Neural progenitor cell (in vitro differentiated cells): ENCODE results near the gene NTRK3. TPM values are rescaled to one million over a fixed set of nuclear protein-coding genes. Genes with fewer than 3 reads are reported as not detected.
A peak's percentile ranks its signal among the peaks of the same experiment; 100 is the strongest.

Experiments
- DNase-seq: peaks from one replicate; pipeline ENCODE4 v3.0.0-alpha.2; 2016; ENCODE audit warnings: low spot score
- H2AFZ ChIP-seq: fragments of 200-600 bp; sonication (generic); replicated peaks from 2 replicates; pipeline ENCODE4 v1.6.1; 2016; ENCODE audit warnings: antibody characterized with exemption
- H3F3A ChIP-seq: fragments of 200-600 bp; sonication (generic); 2 replicates; pipeline ENCODE4 v1.6.1; 2016; ENCODE audit warnings: antibody characterized with exemption, low read depth
- H3K27ac ChIP-seq: fragments of 200-600 bp; sonication (generic); 2 replicates; pipeline ENCODE4 v1.5.1; 2016; ENCODE audit warnings: mild to moderate bottlenecking
- H3K27me3 ChIP-seq: fragments of 200-600 bp; sonication (generic); 2 replicates; pipeline ENCODE4 v1.6.1; 2016; ENCODE audit warnings: mild to moderate bottlenecking, moderate library complexity
- H3K36me3 ChIP-seq: fragments of 200-600 bp; sonication (generic); 2 replicates; pipeline ENCODE4 v1.5.1; 2016
- H3K4me1 ChIP-seq: fragments of 200-600 bp; sonication (generic); 2 replicates; pipeline ENCODE4 v1.6.1; 2016; ENCODE audit warnings: mixed run types
- H3K4me2 ChIP-seq: fragments of 200-600 bp; sonication (generic); 2 replicates; pipeline ENCODE4 v1.6.1; 2016
- H3K4me3 ChIP-seq: fragments of 200-600 bp; sonication (generic); 2 replicates; pipeline ENCODE4 v1.5.1; 2016
- H3K79me2 ChIP-seq: fragments of 200-600 bp; sonication (generic); 2 replicates; pipeline ENCODE4 v1.6.1; 2016; ENCODE audit warnings: low read depth
- H3K9ac ChIP-seq: fragments of 200-600 bp; sonication (generic); 2 replicates; pipeline ENCODE4 v1.6.1; 2016
- H3K9me3 ChIP-seq: fragments of 200-600 bp; sonication (generic); 2 replicates; pipeline ENCODE4 v1.5.1; 2016; ENCODE audit warnings: low read depth
- H4K20me1 ChIP-seq: fragments of 200-600 bp; sonication (generic); 2 replicates; pipeline ENCODE4 v1.6.1; 2016; ENCODE audit warnings: low read depth
- H3K27ac Mint-ChIP-seq: 3 replicates; pipeline ENCODE4 v1.8.0; 2021; ENCODE audit warnings: mixed read lengths
- H3K27me3 Mint-ChIP-seq: 2 replicates; pipeline ENCODE4 v1.8.0; 2022; ENCODE audit warnings: low read depth, mild to moderate bottlenecking, inconsistent platforms, moderate library complexity, mixed read lengths; ENCODE audit not compliant: insufficient read depth
- H3K36me3 Mint-ChIP-seq: 3 replicates; pipeline ENCODE4 v1.8.0; 2021; ENCODE audit warnings: mixed read lengths
- H3K4me1 Mint-ChIP-seq: 3 replicates; pipeline ENCODE4 v1.8.0; 2021; ENCODE audit warnings: mixed read lengths
- H3K4me3 Mint-ChIP-seq: 3 replicates; pipeline ENCODE4 v1.8.0; 2021; ENCODE audit warnings: mild to moderate bottlenecking, moderate library complexity, mixed read lengths
- H3K9me3 Mint-ChIP-seq: 3 replicates; pipeline ENCODE4 v1.8.0; 2020; ENCODE audit warnings: mixed read lengths
- EZH2 ChIP-seq: fragments of 200-600 bp; sonication (generic); IDR thresholded peaks from 2 replicates; pipeline ENCODE4 v1.6.1; 2017; ENCODE audit warnings: antibody characterized with exemption, mild to moderate bottlenecking, moderate library complexity
- EZH2phosphoT487 ChIP-seq: fragments of 200-600 bp; sonication (generic); IDR thresholded peaks from 2 replicates; pipeline ENCODE4 v1.6.1; 2017; ENCODE audit warnings: antibody characterized with exemption
- total RNA-seq: library from RNA; depleted of rRNA; stranded (reverse); fragments of >200 nt; gene quantifications from 2 replicates; pipeline ENCODE4 v1.2.3, GENCODE V29; 2015; ENCODE audit warnings: low replicate concordance
- TF ChIP-seq, protein P1 (sequence below): fragments of 200-600 bp; sonication (generic); IDR thresholded peaks from 2 replicates; pipeline ENCODE4 v1.5.1; 2017; ENCODE audit warnings: antibody characterized with exemption, mild to moderate bottlenecking

NTRK3 gene
- total RNA-seq, 1 donor from 2014 or later: 2.0 TPM

DNA sequence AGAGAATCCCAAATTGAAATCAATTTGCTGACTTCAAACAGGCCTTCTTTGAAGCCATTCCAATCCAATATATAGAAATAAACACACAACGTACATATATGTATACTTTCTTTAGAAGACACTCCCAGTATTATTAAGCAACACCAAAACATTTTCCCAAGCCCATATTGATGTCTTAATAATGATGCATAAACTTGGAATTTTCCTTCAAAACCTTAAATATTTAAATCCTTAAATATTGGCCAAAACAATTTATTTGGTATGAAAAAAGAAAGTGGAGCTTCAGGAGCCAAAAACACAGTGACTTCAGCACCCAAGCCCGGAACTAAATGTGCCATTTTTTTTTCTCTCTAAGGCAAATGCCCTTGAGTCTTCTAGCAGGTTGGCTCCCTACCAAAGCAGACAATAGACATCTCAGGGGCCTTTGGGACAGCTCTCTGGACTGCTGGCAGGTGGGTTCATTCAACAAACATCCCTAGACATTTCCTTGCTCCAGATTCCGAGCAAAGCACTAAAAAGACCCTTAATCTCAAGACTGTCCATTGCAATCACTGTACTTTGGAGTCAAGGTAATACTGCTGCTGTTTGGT, 384.7 kb downstream of the NTRK3 start:
- no peak overlapping the region for H2AFZ ChIP-seq
- no peak overlapping the region for H3K4me3 ChIP-seq
- no peaks in the 10 kb centered on the region for H4K20me1 ChIP-seq
- H3K9ac ChIP-seq: no peak overlapping the region
- H3K9me3 ChIP-seq: no peaks in the 10 kb centered on the region
- no peaks in the 10 kb centered on the region for H3F3A ChIP-seq
- no peaks in the 10 kb centered on the region for H3K79me2 ChIP-seq
- Mint-ChIP-seq H3K4me3 (no peak overlapping the region), H3K9me3 (no peaks in the 10 kb centered on the region), H3K4me1 (peaks cover 12% of the 10 kb centered on the region), H3K36me3 (no peaks in the 10 kb centered on the region), H3K27ac (no peak overlapping the region), H3K27me3 (no peaks in the 10 kb centered on the region)
- H3K36me3 ChIP-seq: no peaks in the 10 kb centered on the region
- no peaks in the 10 kb centered on the region for H3K27me3 ChIP-seq
- peaks cover 17% of the 10 kb centered on the region for H3K4me1 ChIP-seq
- TF ChIP-seq, protein P1, sequence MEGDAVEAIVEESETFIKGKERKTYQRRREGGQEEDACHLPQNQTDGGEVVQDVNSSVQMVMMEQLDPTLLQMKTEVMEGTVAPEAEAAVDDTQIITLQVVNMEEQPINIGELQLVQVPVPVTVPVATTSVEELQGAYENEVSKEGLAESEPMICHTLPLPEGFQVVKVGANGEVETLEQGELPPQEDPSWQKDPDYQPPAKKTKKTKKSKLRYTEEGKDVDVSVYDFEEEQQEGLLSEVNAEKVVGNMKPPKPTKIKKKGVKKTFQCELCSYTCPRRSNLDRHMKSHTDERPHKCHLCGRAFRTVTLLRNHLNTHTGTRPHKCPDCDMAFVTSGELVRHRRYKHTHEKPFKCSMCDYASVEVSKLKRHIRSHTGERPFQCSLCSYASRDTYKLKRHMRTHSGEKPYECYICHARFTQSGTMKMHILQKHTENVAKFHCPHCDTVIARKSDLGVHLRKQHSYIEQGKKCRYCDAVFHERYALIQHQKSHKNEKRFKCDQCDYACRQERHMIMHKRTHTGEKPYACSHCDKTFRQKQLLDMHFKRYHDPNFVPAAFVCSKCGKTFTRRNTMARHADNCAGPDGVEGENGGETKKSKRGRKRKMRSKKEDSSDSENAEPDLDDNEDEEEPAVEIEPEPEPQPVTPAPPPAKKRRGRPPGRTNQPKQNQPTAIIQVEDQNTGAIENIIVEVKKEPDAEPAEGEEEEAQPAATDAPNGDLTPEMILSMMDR: no peak
- TF ChIP-seq EZH2phosphoT487 (no peak), EZH2 (no peak)
- no peak for DNase-seq
- no peak overlapping the region for H3K4me2 ChIP-seq
- no peak overlapping the region for H3K27ac ChIP-seq

DNA sequence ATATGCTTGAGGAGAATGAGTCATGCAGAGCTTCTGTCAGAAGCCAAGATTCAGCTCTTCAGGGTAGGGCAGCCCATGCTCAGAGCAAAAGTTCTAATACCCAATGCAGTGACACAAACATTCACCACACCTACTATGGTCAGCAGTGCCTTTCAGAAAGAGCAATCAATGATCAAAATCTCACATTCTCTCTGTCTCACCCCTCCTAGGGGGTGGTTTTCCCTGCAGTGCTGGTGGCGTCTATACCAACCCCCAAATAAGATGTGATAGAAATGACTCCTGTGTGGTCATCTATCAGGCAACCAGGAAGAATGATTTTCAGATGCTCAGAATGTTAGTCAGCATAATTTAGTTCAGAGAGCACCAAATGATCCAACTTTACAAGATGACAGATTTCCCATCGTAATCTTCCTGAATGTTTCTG, 385.3 kb downstream of the NTRK3 start:
- H3K4me1 Mint-ChIP-seq: peaks cover 12% of the 10 kb centered on the region
- no peaks in the 10 kb centered on the region for H3K27me3 ChIP-seq
- no peak for DNase-seq
- no peaks in the 10 kb centered on the region for H3F3A ChIP-seq
- no peak overlapping the region for H3K4me3 ChIP-seq
- H3K9me3 ChIP-seq: no peaks in the 10 kb centered on the region
- no peaks in the 10 kb centered on the region for H3K36me3 ChIP-seq
- H2AFZ ChIP-seq: no peak overlapping the region
- TF ChIP-seq EZH2: no peak
- TF ChIP-seq, protein P1: no peak
- no peak for TF ChIP-seq EZH2phosphoT487
- H3K36me3 Mint-ChIP-seq: no peaks in the 10 kb centered on the region
- no peak overlapping the region for H3K27ac Mint-ChIP-seq
- peaks cover 17% of the 10 kb centered on the region for H3K4me1 ChIP-seq
- H3K9me3 Mint-ChIP-seq: no peaks in the 10 kb centered on the region
- H3K4me3 Mint-ChIP-seq: no peak overlapping the region
- no peaks in the 10 kb centered on the region for H4K20me1 ChIP-seq
- H3K27ac ChIP-seq: no peak overlapping the region
- no peak overlapping the region for H3K9ac ChIP-seq
- no peaks in the 10 kb centered on the region for H3K79me2 ChIP-seq
- no peaks in the 10 kb centered on the region for H3K27me3 Mint-ChIP-seq
- no peak overlapping the region for H3K4me2 ChIP-seq

DNA sequence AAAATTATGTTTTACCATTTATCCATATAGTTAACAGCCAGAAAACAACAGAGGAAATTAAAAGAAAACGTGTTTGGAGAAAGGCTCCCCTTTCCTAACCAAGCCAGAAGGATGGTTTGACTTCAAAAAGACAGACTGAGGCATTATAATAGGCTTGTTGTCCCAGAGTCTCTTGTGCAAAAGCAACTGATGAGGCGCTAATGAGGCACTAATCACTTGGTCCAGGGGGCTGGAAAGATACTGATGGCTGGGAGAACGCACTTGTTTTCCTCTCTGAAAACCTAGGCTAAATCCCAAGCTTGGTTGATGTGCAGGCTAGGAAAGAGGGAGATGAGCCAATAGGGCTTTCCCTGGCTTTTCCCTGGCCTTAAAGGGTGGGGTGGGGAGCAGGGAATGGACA, 389.6 kb downstream of the NTRK3 start:
- Histone ChIP-seq H3K36me3 (no peaks in the 10 kb centered on the region), H3K4me2 (no peak overlapping the region), H3K4me3 (no peak overlapping the region), H2AFZ (no peak overlapping the region), H3K27ac (no peak overlapping the region), H3K27me3 (peaks cover 23% of the 10 kb centered on the region), H3K9ac (no peak overlapping the region), H3K9me3 (no peaks in the 10 kb centered on the region), H4K20me1 (peaks cover 4% of the 10 kb centered on the region), H3F3A (no peaks in the 10 kb centered on the region), H3K79me2 (no peaks in the 10 kb centered on the region), H3K4me1 (no peaks in the 10 kb centered on the region)
- TF ChIP-seq, protein P1: no peak
- TF ChIP-seq EZH2phosphoT487: no peak
- TF ChIP-seq EZH2: no peak
- H3K27me3 Mint-ChIP-seq: no peaks in the 10 kb centered on the region
- peak; percentile 38 for DNase-seq
- H3K4me1 Mint-ChIP-seq: no peaks in the 10 kb centered on the region
- no peak overlapping the region for H3K27ac Mint-ChIP-seq
- H3K36me3 Mint-ChIP-seq: no peaks in the 10 kb centered on the region
- H3K4me3 Mint-ChIP-seq: no peak overlapping the region
- no peaks in the 10 kb centered on the region for H3K9me3 Mint-ChIP-seq
